Ramos (cell line): ENCODE measurements around the gene MACROD2.

Source experiments
- in situ Hi-C: fragments of 300-500 bp; cut with MboI; formaldehyde crosslinking; loops from one replicate; pipeline ENCODE4 v1.14.3; 2022; ENCODE audit warnings: low sequenced_read_pairs; ENCODE audit not compliant: unreplicated experiment

The MACROD2 gene

GRCh38 chr20:14312001-14312400, 316.7 kb downstream of the MACROD2 start:
- in situ Hi-C loops = no loop called here

GRCh38 chr20:14313341-14314020, 318.2 kb downstream of the MACROD2 start:
- in situ Hi-C loops = no loop called here

- in situ Hi-C loops = no loop called here
These were observed 324.4 kb downstream of the MACROD2 start for GRCh38 chr20:14319704-14320103.

GRCh38 chr20:14331646-14332045, 336.3 kb downstream of the MACROD2 start:
- in situ Hi-C loops = no loop called here

- in situ Hi-C loops = no loop called here
These were observed 337.6 kb downstream of the MACROD2 start for GRCh38 chr20:14332866-14333265.

GRCh38 chr20:14333721-14334120, 338.4 kb downstream of the MACROD2 start:
- in situ Hi-C loops = no loop called here

- in situ Hi-C loops = no loop called here
These were observed 339.1 kb downstream of the MACROD2 start for GRCh38 chr20:14334306-14334930.

- in situ Hi-C loops = no loop called here
These were observed 339.7 kb downstream of the MACROD2 start for GRCh38 chr20:14335052-14335451.

- in situ Hi-C loops = no loop called here
These were observed 341.4 kb downstream of the MACROD2 start for GRCh38 chr20:14336686-14337085.

- in situ Hi-C loops = no loop called here
These were observed 342.3 kb downstream of the MACROD2 start, which contains the start of gene FLRT3 for GRCh38 chr20:14337400-14338171. TSS of gene FLRT3 (minus strand) at chr20:14337612. CDS start at chr20:14327506, 10,106 bp downstream.

- in situ Hi-C loops = no loop called here
These were observed 346.5 kb downstream of the MACROD2 start for GRCh38 chr20:14341801-14342200.

GRCh38 chr20:14342918-14343317, 347.6 kb downstream of the MACROD2 start:
- in situ Hi-C loops = no loop called here

- in situ Hi-C loops = no loop called here
These were observed 348.3 kb downstream of the MACROD2 start for GRCh38 chr20:14343491-14344065.

- in situ Hi-C loops = no loop called here
These were observed 349.4 kb downstream of the MACROD2 start for GRCh38 chr20:14344746-14345145.

GRCh38 chr20:14355791-14356190, 360.5 kb downstream of the MACROD2 start:
- in situ Hi-C loops = no loop called here

- in situ Hi-C loops = no loop called here
These were observed 365.1 kb downstream of the MACROD2 start for GRCh38 chr20:14360416-14360815.

- in situ Hi-C loops = no loop called here
These were observed 366.4 kb downstream of the MACROD2 start for GRCh38 chr20:14361509-14362345.

- in situ Hi-C loops = no loop called here
These were observed 378.9 kb downstream of the MACROD2 start for GRCh38 chr20:14374196-14374595.

GRCh38 chr20:14375416-14375985, 380.2 kb downstream of the MACROD2 start:
- in situ Hi-C loops = no loop called here

GRCh38 chr20:14378326-14378725, 383.0 kb downstream of the MACROD2 start:
- in situ Hi-C loops = no loop called here
